D721Med (cell line): ENCODE data around the gene EPHA6.
"Not testable (repeated sequence)": the region's sequence is repeated elsewhere in the genome, so short reads cannot be mapped to it uniquely, and the experiment has no call there.

ENCODE experiments used
- DNase-seq: peaks from one replicate; pipeline ENCODE4 v3.0.0; 2011; ENCODE audit warnings: low spot score; ENCODE audit not compliant: insufficient read length
- FAIRE-seq: peaks from 2 replicates; lab custom pipeline; 2011; peaks lifted over from hg19 to GRCh38; lab: Jason Lieb, UNC
- CTCF ChIP-seq: IDR thresholded peaks from 2 replicates; pipeline ENCODE4 v1.5.1; 2012; ENCODE audit warnings: mild to moderate bottlenecking, control low read depth; ENCODE audit not compliant: insufficient read depth; ENCODE audit errors: missing control alignments

EPHA6 gene

GRCh38 chr3:97612632-97613031 lies 798.2 kb downstream of the EPHA6 start:
- no peak for DNase-seq
- TF ChIP-seq CTCF, result no peak
- FAIRE-seq, result no peak

GRCh38 chr3:97613139-97613538 lies 798.7 kb downstream of the EPHA6 start:
- DNase-seq, result no peak
- TF ChIP-seq CTCF, result no peak
- no peak for FAIRE-seq

GRCh38 chr3:97620514-97620913 lies 806.1 kb downstream of the EPHA6 start:
- not testable (repeated sequence) for DNase-seq, FAIRE-seq

GRCh38 chr3:97636465-97636864 lies 822.1 kb downstream of the EPHA6 start:
- TF ChIP-seq CTCF, result no peak
- DNase-seq (no peak), FAIRE-seq (no peak)

GRCh38 chr3:97646932-97647331 lies 832.5 kb downstream of the EPHA6 start:
- no peak for TF ChIP-seq CTCF
- DNase-seq, result no peak
- FAIRE-seq, result no peak

GRCh38 chr3:97647441-97647982 lies 833.1 kb downstream of the EPHA6 start:
- TF ChIP-seq CTCF, result no peak
- DNase-seq, result no peak
- no peak for FAIRE-seq

GRCh38 chr3:97655971-97656370 lies 841.6 kb downstream of the EPHA6 start:
- FAIRE-seq, result no peak
- no peak for TF ChIP-seq CTCF
- no peak for DNase-seq

- FAIRE-seq, result no peak
Measured at GRCh38 chr3:97656638-97657037, 842.2 kb downstream of the EPHA6 start.

More at GRCh38 chr3:97656638-97657037, 842.2 kb downstream of the EPHA6 start:
- DNase-seq, result no peak
- no peak for TF ChIP-seq CTCF
